Right lobe of liver (tissue), 6 donors: Measurements from ENCODE around the gene CBX2. TPM values are rescaled to one million over a fixed set of nuclear protein-coding genes. Genes with fewer than 3 reads are reported as not detected.
A peak's percentile ranks its signal among the peaks of the same experiment; 100 is the strongest.

Experiments
- ATAC-seq, 4 donors: fragments of 200-7000 bp; cut with Tn5 transposase; one replicate each; pipeline ENCODE4 v1.9.1; 2020; ENCODE audit warnings: mild to moderate bottlenecking in 4 of 4, moderate library complexity in 4 of 4
- DNase-seq, 3 donors: peaks; one replicate each; pipeline ENCODE4 v3.0.0-alpha.2; 2020
- H3K27ac ChIP-seq, 3 donors: fragments of 200-600 bp; one replicate each; pipeline ENCODE4 v1.8.0; 2022
- H3K27me3 ChIP-seq, 2 donors: fragments of 200-600 bp; one replicate each; pipeline ENCODE4 v1.8.0; 2022
- H3K36me3 ChIP-seq, 4 donors: fragments of 200-600 bp; sonication (generic) in 1 of 4; one replicate each; pipeline versions ENCODE4 v1.5.1 to v1.8.0; 2017 to 2022; ENCODE audit warnings: control low read depth in 1 of 4
- H3K4me1 ChIP-seq, 4 donors: fragments of 200-600 bp; sonication (generic) in 1 of 4; one replicate each; pipeline versions ENCODE4 v1.5.1 to v1.8.0; 2017 to 2022; ENCODE audit warnings: control low read depth in 1 of 4
- H3K4me3 ChIP-seq, 3 donors: fragments of 200-600 bp; one replicate each; pipeline ENCODE4 v1.8.0; 2022
- H3K9me3 ChIP-seq, 4 donors: fragments of 200-600 bp; sonication (generic) in 1 of 4; one replicate each; pipeline versions ENCODE4 v1.5.1 to v1.8.0; 2017 to 2022; ENCODE audit warnings: control low read depth in 1 of 4
- CTCF ChIP-seq, 4 donors: fragments of 200-600 bp in 3 of 4; fragments of 450-650 bp in 1 of 4; IDR thresholded peaks; one replicate each; pipeline versions ENCODE4 v1.5.1 to v1.8.0; 2016 to 2022; ENCODE audit warnings: antibody characterized with exemption in 4 of 4, mild to moderate bottlenecking in 2 of 4
- POLR2A ChIP-seq: fragments of 450-650 bp; IDR thresholded peaks from one replicate; pipeline ENCODE4 v1.6.1; 2017; ENCODE audit warnings: antibody characterized with exemption, mild to moderate bottlenecking
- WGBS: methylation state at CpG from one replicate; pipeline ENCODE4 v1.1.6; 2018; ENCODE audit warnings: low coverage, low lambda C conversion rate; ENCODE audit not compliant: insufficient coverage; ENCODE audit errors: missing lambda C conversion rate; 5-methylcytosine and 5-hydroxymethylcytosine counted together
- intact Hi-C, 2 donors: fragments of 100-400 bp; cut with DNase I; formaldehyde crosslinking; loops; one replicate each; pipeline versions ENCODE4 v1.11.2 to v1.14.1; 2022
- total RNA-seq, 6 experiments: library from RNA; depleted of rRNA in 2 of 6; stranded (reverse); fragments of >200 nt in 2 of 6; fragmentation: NEBNext Ultra II Directional in 3 of 6; extraction: Animal tissue kit (Norgen Biotek cat#: 25700) in 3 of 6; gene quantifications; one replicate each; pipeline versions ENCODE4 v1.1.0 to v1.2.4, GENCODE V29; 2016 to 2023
- donor health status: DM: no; HTN: yes; CAD: no.
- donor health status: DM: no; HTN: no; CAD: no.
- donor health status: DM: no; HTN: no; CAD: no.
- donor health status: DM: no; HTN: yes; CAD: no.
- donor health status: DM: no; HTN: yes; CAD: no.

The CBX2 gene
- total RNA-seq, 6 experiments from 2014 or later: 0.33 to 3.5 (median 1.1) TPM

- TF ChIP-seq CTCF (IDR thresholded peaks at IDR 0.05) (no peak), POLR2A (no peak)
- Histone ChIP-seq H3K4me3 (no peak overlapping the region), H3K36me3 (no peaks in the 10 kb centered on the region), H3K27me3 (peaks cover 1 to 13% of the 10 kb centered on the region in 2 donors), H3K4me1 (peaks cover 0 to 7% (median 1%) of the 10 kb centered on the region in 4 donors), H3K27ac (no peak overlapping the region), H3K9me3 (no peaks in the 10 kb centered on the region)
- intact Hi-C loops: no loop called here
- ATAC-seq (no peak), DNase-seq (no peak)
- 100% methylated on average over 2 of the region's 17 CpGs for WGBS
Observed at GRCh38 chr17:79785017-79785899, 7.3 kb downstream of the CBX2 start.

GRCh38 chr17:79785900-79786810 is 8.2 kb downstream of the CBX2 start:
- peaks cover 0 to 10% (median 3%) of the 10 kb centered on the region in 4 donors for H3K4me1 ChIP-seq
- H3K36me3 ChIP-seq: no peaks in the 10 kb centered on the region
- H3K27me3 ChIP-seq: peaks cover 10 to 22% of the 10 kb centered on the region in 2 donors
- TF ChIP-seq CTCF (IDR thresholded peaks at IDR 0.05) (no peak), POLR2A (no peak)
- no peak for ATAC-seq
- WGBS: 100% methylated on average over 1 of the region's 15 CpGs
- intact Hi-C loops: no loop called here
- DNase-seq: peak in 1 of 3 donors; percentile 41
- H3K9me3 ChIP-seq: no peaks in the 10 kb centered on the region
- H3K27ac ChIP-seq: no peak overlapping the region
- no peak overlapping the region for H3K4me3 ChIP-seq

- intact Hi-C loops: no loop called here
- Histone ChIP-seq H3K4me3 (no peak overlapping the region), H3K9me3 (no peaks in the 10 kb centered on the region), H3K27me3 (peaks cover 14 to 32% of the 10 kb centered on the region in 2 donors), H3K4me1 (peaks cover 0 to 10% (median 3%) of the 10 kb centered on the region in 4 donors), H3K27ac (no peak overlapping the region), H3K36me3 (no peaks in the 10 kb centered on the region)
- DNase-seq (peak in 1 of 3 donors; percentile 22), ATAC-seq (no peak)
- no peak for TF ChIP-seq CTCF (IDR thresholded peaks at IDR 0.05)
- TF ChIP-seq POLR2A: no peak
- 83% methylated on average over 5 of the region's 12 CpGs for WGBS
Observed at GRCh38 chr17:79786930-79787643, 9.1 kb downstream of the CBX2 start.

DNA sequence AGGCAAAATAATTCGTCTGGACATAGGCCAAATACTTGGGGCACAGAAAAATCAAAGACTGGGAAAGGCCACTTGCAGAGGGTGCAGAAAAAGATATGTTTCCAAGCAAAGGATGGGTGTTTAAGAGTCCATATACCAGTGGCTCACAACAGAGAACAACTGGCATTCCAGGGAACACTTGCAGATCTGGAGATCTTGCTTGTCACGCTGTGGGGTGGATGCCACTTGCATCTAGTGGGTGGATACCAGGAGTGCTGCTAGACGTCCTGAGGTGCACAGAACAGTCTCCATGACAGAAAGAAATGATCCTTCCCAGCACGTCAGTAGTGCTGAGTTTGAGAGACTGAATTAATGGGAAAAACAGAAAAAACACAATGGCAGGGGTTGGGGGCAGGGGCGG is 10.5 kb downstream of the CBX2 start:
- H3K27me3 ChIP-seq: peaks cover 14 to 32% of the 10 kb centered on the region in 2 donors
- H3K9me3 ChIP-seq: no peaks in the 10 kb centered on the region
- H3K4me1 ChIP-seq: peaks cover 0 to 10% (median 3%) of the 10 kb centered on the region in 4 donors
- H3K36me3 ChIP-seq: no peaks in the 10 kb centered on the region
- no peak for TF ChIP-seq CTCF (IDR thresholded peaks at IDR 0.05)
- TF ChIP-seq POLR2A: no peak
- intact Hi-C loops: no loop called here
- no peak overlapping the region for H3K4me3 ChIP-seq
- WGBS: 58% methylated on average over 4 of the region's 5 CpGs
- no peak for ATAC-seq
- no peak for DNase-seq
- H3K27ac ChIP-seq: no peak overlapping the region
